Measurements from ENCODE around the gene CEP44. TPM values are rescaled to one million over a fixed set of nuclear protein-coding genes. Genes with fewer than 3 reads are reported as not detected.

The CEP44 gene
- total and polyA plus RNA-seq, 12 donors, result 5.8 to 22.5 (median 15.8) TPM

DNA sequence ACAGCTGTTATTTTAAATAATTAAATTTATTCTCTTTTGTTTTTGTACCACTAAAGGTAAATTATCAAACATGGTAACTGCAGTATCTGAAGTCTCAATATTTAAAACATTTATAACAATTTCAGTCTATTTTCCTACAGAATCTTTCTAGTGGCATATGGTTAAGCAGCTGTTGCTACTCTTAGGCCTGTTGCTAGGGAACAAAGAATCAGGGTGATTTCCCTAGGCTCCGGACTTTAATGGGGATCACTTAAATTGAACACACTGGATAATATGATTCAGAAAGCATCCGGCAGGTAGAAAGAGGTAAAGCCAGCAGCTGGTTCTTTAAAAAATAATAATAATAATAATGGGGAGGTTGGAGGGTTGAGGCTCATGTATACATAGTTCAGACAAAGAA lies 17.8 kb upstream of the CEP44 start:
- intact Hi-C loops (cut with DNase I), result no loop called here
- Histone ChIP-seq H3K36me3 (replicated peaks in 1 of 2) (peaks cover 0 to 5% of the 10 kb centered on the region in 2 donors), H3K27me3 (no peaks in the 10 kb centered on the region), H3K9me3 (replicated peaks in 1 of 3) (no peaks in the 10 kb centered on the region), H3K4me1 (replicated peaks in 1 of 2) (peaks cover 0 to 3% of the 10 kb centered on the region in 2 donors), H3K4me3 (no peak overlapping the region), H3K27ac (no peak overlapping the region)
- WGBS, 4 donors, result 83 to 88% (median 85%) methylated on average over 2 of the region's 2 CpGs
- DNase-seq, result no peak
- TF ChIP-seq, protein P1, sequence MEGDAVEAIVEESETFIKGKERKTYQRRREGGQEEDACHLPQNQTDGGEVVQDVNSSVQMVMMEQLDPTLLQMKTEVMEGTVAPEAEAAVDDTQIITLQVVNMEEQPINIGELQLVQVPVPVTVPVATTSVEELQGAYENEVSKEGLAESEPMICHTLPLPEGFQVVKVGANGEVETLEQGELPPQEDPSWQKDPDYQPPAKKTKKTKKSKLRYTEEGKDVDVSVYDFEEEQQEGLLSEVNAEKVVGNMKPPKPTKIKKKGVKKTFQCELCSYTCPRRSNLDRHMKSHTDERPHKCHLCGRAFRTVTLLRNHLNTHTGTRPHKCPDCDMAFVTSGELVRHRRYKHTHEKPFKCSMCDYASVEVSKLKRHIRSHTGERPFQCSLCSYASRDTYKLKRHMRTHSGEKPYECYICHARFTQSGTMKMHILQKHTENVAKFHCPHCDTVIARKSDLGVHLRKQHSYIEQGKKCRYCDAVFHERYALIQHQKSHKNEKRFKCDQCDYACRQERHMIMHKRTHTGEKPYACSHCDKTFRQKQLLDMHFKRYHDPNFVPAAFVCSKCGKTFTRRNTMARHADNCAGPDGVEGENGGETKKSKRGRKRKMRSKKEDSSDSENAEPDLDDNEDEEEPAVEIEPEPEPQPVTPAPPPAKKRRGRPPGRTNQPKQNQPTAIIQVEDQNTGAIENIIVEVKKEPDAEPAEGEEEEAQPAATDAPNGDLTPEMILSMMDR (IDR thresholded peaks at IDR 0.05), result no peak
- TF ChIP-seq POLR2A (IDR thresholded peaks at IDR 0.05), result no peak

DNA sequence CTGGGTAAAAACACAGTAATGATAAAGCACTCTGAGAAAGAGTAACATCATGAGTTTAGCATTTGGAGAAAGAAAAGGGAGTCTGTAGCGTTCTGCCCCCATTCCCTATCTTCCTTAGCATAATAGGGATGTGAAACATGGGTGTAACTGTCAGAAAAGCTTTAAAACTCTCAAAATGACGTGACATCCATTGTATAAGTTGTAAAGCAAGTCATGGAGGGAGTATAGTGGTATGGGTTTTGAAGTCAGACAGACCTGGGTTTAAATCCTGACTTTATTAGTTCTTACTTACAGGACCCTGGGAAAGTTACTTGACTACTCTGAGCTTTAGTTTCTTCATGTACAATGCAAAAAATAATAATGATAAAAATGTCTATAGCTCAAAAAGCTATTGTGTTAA lies 17.3 kb upstream of the CEP44 start:
- peaks cover 0 to 5% of the 10 kb centered on the region in 2 donors for H3K36me3 ChIP-seq (replicated peaks in 1 of 2)
- DNase-seq, result no peak
- H3K4me1 ChIP-seq (replicated peaks in 1 of 2), result peaks cover 0 to 3% of the 10 kb centered on the region in 2 donors
- H3K9me3 ChIP-seq (replicated peaks in 1 of 3), result no peaks in the 10 kb centered on the region
- WGBS, 4 donors, result 66 to 92% (median 82%) methylated on average over 2 of the region's 2 CpGs
- intact Hi-C loops (cut with DNase I), result no loop called here
- H3K27me3 ChIP-seq, result no peaks in the 10 kb centered on the region
- TF ChIP-seq, protein P1 (IDR thresholded peaks at IDR 0.05), result no peak
- no peak for TF ChIP-seq POLR2A (IDR thresholded peaks at IDR 0.05)
- H3K27ac ChIP-seq, result no peak overlapping the region
- H3K4me3 ChIP-seq, result no peak overlapping the region

DNA sequence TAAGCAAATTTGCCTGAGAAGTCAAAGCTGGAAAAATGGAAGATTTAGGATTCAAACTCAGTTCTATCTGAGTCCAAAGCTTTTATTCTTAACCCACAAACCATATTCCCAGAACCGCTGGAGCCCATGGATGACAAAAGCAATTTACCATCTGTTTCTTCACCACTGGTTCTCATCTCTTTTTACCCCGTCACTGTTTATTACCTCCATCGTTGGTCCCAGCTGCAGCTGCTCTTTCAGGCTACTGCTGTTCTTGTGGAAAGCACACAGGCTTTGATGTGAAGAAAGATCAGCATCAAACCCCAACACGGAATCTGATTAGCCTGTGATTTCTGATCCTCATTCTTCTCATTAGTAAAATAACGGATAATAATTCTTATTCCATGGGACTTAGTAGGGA lies 9.8 kb upstream of the CEP44 start:
- Histone ChIP-seq H3K9me3 (replicated peaks in 1 of 3) (no peaks in the 10 kb centered on the region), H3K27ac (peak overlapping the region in 1 of 5 donors; percentile 12), H3K4me3 (no peak overlapping the region), H3K27me3 (no peaks in the 10 kb centered on the region), H3K36me3 (replicated peaks in 1 of 2) (no peaks in the 10 kb centered on the region), H3K4me1 (replicated peaks in 1 of 2) (peaks cover 0 to 21% of the 10 kb centered on the region in 2 donors)
- 81 to 88% (median 86%) methylated on average over 5 of the region's 5 CpGs for WGBS, 4 donors
- DNase-seq, result no peak
- intact Hi-C loops (cut with DNase I), result no loop called here
- TF ChIP-seq, protein P1 (IDR thresholded peaks at IDR 0.05), result no peak
- TF ChIP-seq POLR2A (IDR thresholded peaks at IDR 0.05), result no peak

DNA sequence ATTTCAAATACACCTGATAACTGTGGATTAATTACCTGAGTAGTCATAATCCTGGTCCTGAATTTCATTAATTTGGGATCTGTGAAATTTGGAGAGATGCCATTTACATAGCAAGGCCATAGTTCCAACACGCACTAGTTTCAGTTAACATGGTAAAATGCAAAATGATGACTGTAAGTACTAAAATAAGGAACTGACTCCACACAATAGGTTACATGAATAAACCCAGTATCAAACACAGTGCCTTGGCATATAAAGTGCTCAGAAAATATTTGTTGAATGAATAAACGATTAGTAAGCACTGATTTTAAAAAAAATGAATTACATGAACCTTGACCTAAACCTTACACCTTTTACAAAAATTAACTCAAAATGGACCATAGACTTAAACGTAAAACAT lies 9.3 kb upstream of the CEP44 start:
- intact Hi-C loops (cut with DNase I), result no loop called here
- H3K27me3 ChIP-seq, result no peaks in the 10 kb centered on the region
- no peaks in the 10 kb centered on the region for H3K36me3 ChIP-seq (replicated peaks in 1 of 2)
- DNase-seq, result no peak
- no peak overlapping the region for H3K4me3 ChIP-seq
- WGBS, 4 donors, result 67 to 76% (median 73%) methylated on average over 3 of the region's 3 CpGs
- no peak overlapping the region for H3K27ac ChIP-seq
- peaks cover 0 to 21% of the 10 kb centered on the region in 2 donors for H3K4me1 ChIP-seq (replicated peaks in 1 of 2)
- no peak for TF ChIP-seq POLR2A (IDR thresholded peaks at IDR 0.05)
- TF ChIP-seq, protein P1 (IDR thresholded peaks at IDR 0.05), result no peak
- no peaks in the 10 kb centered on the region for H3K9me3 ChIP-seq (replicated peaks in 1 of 3)

All from adrenal gland (tissue), 12 donors.